Endothelial cell of umbilical vein (primary cell): ENCODE measurements around the gene ADM2.
A peak's percentile ranks its signal among the peaks of the same experiment; 100 is the strongest.

Experiments
- CTCF ChIP-seq, 2 donors: IDR thresholded peaks; 1 replicate in 1 of 2; 2 replicates in 1 of 2; pipeline ENCODE4 v1.5.1; 2011; ENCODE audit warnings: low read length in 2 of 2, mild to moderate bottlenecking in 2 of 2, moderate library complexity in 2 of 2, control low read depth in 1 of 2, inconsistent platforms in 1 of 2, low read depth in 1 of 2; ENCODE audit not compliant: insufficient read depth in 1 of 2; ENCODE audit errors: extremely low read depth in 1 of 2
- EZH2 ChIP-seq: IDR thresholded peaks from 2 replicates; pipeline ENCODE4 v1.6.1; 2012; ENCODE audit warnings: borderline replicate concordance, low read depth, mild to moderate bottlenecking, moderate library complexity, low read length, inconsistent platforms; ENCODE audit not compliant: severe bottlenecking
- FOS ChIP-seq: IDR thresholded peaks from 2 replicates; pipeline ENCODE4 v1.6.1; 2011; ENCODE audit warnings: mild to moderate bottlenecking, low read length, moderate library complexity, borderline replicate concordance; ENCODE audit not compliant: insufficient read depth
- GATA2 ChIP-seq: IDR thresholded peaks from 2 replicates; pipeline ENCODE4 v1.7.0; 2011; ENCODE audit warnings: low read depth, mild to moderate bottlenecking, moderate library complexity, mixed read lengths, low read length; ENCODE audit not compliant: insufficient read length, insufficient read depth
- JUN ChIP-seq: IDR thresholded peaks from 2 replicates; pipeline ENCODE4 v1.6.1; 2011; ENCODE audit warnings: borderline replicate concordance, low read depth; ENCODE audit not compliant: insufficient read length, insufficient read depth
- MYC ChIP-seq: IDR thresholded peaks from one replicate; pipeline ENCODE4 v1.6.1; 2011; ENCODE audit warnings: mild to moderate bottlenecking, low read depth, low read length
- POLR2A ChIP-seq: IDR thresholded peaks from 2 replicates; pipeline ENCODE4 v1.6.1; 2012; ENCODE audit warnings: low read depth, mild to moderate bottlenecking, control low read depth, low read length
- POLR2AphosphoS5 ChIP-seq: IDR thresholded peaks from 2 replicates; pipeline ENCODE4 v1.6.1; 2012; ENCODE audit warnings: low read depth, mild to moderate bottlenecking, control low read depth, low read length, moderate library complexity; ENCODE audit not compliant: insufficient read depth
- TF ChIP-seq, protein P1 (sequence below): IDR thresholded peaks from 2 replicates; pipeline ENCODE4 v1.6.1; 2011; ENCODE audit not compliant: insufficient read depth, insufficient read length

DNA sequence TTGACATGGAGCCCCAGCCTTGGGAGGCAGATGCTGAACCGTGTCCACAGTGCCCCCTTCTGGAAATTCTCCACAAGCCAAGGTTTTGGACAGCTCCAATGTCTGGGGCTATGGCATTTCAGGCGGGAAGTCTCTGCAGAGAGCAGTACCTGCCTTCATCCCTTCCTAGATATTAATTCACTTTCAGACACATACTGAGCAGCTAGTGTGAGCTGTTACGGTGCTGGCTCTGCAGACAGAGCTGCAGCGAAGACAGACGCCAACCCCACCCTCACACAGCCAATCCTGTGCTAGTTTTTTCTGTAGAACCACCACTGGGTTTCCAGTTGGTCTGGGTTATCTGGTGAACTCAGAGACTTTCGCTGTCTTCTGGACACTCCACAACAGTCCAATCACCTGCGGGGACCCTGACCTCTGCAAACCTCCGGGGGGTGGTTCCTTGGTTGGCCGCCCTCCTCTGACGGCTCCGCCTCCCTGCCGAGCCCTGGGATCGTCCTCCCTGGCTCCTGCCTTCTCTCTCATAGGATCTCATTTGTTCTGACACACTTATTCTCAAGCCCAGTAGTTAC, 17.1 kb downstream of the ADM2 start:
- peak; percentile 64 to 71 for TF ChIP-seq CTCF (IDR thresholded peaks at IDR 0.05; ENCODE audit: extremely low read depth in 1 of 2, insufficient read depth in 1 of 2, low read depth in 1 of 2, low read length in 2 of 2)
- TF ChIP-seq POLR2A, result no peak
- no peak for TF ChIP-seq JUN
- no peak for TF ChIP-seq EZH2
- TF ChIP-seq MYC, result no peak
- TF ChIP-seq POLR2AphosphoS5, result no peak
- TF ChIP-seq FOS, result no peak
- TF ChIP-seq, protein P1, sequence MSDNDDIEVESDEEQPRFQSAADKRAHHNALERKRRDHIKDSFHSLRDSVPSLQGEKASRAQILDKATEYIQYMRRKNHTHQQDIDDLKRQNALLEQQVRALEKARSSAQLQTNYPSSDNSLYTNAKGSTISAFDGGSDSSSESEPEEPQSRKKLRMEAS, result no peak
- TF ChIP-seq GATA2, result no peak
